Epithelial cell of prostate (primary cell): Measurements from ENCODE around the gene EPS8L3.
"Not testable (repeated sequence)": the region's sequence is repeated elsewhere in the genome, so short reads cannot be mapped to it uniquely, and the experiment has no call there.

Experiments
- DNase-seq: peaks from one replicate; pipeline ENCODE4 v3.0.0-alpha.2; 2011; ENCODE audit warnings: low read depth, low spot score
- H3K27ac ChIP-seq: fragments of 450-650 bp; 2 replicates; pipeline ENCODE4 v1.5.1; 2017; ENCODE audit warnings: mild to moderate bottlenecking

Gene EPS8L3

DNA sequence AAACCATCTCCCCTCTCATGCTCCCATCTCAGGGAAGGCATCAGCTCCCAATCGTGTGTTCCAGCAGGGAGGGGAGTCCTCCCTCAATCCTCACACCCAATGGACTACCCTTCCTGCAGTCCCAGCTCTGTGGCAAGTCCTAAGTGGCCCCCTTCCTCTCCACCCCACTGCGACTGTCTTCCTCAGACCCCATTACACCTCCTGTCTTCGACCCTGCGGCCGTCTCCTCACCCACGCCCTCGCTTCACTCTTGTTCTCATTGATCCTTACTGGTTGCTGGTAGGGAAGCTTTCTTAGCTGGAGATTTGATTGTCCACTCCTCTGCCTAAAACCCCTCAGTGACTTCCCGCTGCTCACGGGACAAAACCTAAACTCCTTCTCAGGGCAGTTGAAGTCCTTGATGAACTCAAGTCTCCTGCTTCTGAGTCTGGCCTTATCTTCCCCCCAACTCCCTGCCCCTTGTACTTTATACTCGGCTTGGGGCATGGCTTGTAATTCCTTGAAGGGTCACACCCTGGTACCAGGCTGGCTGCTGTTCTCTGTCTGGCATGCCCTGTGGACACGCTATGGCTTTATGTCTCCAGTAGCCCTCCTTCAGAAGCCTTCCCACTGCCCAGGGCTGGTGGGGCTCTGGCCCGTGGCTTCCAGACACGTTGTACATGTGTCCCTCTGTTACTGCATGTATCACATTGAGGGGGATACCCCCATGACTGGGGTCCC is 2.3 kb upstream of the EPS8L3 start:
- no peak overlapping the region for H3K27ac ChIP-seq
- no peak for DNase-seq

DNA sequence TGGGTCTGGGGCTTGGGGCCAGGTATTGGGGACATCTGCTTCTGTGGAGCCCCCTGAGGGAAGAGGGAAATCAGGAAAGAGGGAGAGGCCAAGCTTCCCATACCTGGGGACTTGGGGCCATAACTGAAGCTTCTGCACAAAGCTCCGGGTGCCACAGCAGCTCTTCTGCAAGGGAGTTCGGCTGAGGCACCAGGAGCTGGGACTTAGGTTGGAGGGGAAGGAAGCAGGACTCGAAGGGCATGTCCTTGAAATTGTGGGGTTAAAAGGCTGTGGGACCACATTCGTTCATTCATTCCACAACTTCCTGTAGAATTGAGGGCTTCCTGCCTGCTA is 1.7 kb upstream of the EPS8L3 start:
- H3K27ac ChIP-seq: no peak overlapping the region
- DNase-seq: no peak

DNA sequence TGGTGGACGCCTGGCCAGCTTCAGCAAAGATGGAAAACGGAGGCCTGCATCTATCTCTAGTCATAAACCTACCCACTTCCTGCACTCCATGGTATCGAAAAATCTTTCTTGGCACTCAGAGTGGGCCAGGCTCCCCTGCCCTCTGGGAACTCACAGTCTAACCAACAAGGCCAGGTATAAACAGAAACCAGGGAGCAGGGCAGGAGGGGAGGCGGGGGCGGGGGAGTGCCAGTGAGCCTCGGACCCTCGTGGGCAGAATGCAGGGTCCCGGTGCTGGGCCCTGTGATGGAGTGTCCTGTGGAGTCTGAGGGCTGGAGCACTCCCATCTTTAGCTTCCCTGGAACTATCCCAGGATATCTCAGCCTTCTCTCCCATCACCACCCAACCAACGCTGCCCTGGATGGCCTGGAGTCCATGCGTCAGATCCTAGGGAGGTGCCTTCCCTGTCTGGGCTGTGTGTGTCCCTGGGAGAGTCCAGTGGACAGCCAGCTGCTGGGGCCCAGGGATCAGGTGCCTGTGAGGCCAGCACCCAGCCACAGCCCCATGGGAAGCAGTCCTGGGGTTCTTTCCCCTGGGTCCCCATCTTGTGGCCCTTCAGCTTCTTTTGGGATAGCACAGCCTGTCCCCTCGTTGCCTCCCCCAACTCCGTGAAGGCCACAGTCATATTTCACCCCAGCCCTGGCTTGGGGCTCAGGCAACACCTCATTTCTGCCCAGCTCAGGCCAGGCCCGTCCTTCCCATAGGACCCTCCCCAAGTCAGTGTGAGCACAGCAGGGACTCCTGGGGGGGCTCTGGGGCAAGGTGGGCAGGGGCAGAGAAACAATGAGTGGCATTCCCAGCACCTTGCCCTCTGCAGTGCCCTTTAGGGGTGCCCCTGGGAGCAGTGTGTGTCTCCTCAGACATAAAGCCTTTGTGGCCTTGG is 1.1 kb upstream of the EPS8L3 start:
- H3K27ac ChIP-seq: no peak overlapping the region
- DNase-seq: no peak

DNA sequence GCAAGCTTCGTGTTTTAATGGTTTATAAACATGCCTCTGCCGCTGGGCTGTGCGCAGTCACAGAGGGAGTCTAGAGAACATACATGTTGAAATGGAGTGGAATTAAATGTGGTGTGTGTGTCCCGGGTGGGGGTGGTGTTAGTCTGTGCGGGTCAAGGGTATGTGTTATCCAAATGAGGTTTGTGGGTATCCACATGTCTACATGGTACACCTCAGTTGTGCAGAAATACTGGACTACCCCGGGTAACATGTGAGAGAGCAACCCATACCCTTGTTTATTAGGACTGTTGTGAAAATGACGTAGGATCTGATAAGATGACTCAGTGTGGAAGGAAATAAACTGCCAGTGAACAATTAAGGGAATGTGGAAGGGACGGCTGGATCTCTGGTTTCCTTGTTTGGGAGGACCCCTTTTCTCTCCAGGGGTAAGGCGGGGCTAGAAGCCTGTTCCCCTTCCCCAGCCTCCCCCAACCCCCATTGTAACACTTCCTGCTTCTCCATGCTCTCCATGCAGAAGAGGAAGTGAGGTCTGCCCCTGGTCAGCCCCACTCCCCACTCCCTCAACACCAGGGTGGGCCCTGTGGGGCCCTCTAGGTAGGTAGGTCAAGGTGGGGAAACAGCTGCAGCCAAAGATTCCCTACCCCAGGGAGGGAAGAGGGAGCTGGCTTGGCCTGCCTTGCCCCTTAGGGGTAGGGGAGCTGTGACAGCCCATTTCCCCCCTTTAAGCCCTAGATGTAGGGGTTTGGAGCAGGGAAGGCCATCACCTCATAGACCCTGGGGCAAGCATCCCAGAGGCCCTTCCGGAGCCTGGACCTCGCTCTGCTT is 690 bp downstream of the EPS8L3 start:
- no peak for DNase-seq
- H3K27ac ChIP-seq: no peak overlapping the region

DNA sequence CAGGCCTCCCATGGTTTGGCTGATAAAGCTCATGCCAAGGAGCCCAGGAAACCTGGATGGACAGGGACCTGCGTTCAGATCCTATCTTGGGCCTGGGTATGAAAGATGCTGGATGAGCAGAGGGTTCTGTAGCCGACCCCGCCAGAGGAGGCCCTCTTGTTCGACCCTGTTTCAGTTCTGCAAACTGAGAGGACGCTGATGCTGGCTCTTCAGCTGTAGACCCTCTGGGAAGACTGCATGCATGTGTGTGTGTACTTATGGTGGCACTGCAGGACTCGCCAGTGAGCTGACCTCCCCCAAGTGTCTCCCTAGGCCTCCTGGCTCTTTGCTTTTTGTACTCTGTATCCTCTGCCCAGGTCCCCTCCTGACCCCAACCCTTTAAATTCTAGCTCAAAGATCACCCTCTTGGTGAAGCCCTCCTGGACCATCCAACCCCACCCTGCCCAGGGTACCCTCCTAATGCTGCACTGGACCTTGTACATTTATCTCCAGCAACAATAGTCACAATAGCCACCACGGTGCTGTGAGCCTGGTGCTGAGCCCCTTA is 1.6 kb downstream of the EPS8L3 start:
- no peak for DNase-seq
- H3K27ac ChIP-seq: no peak overlapping the region

DNA sequence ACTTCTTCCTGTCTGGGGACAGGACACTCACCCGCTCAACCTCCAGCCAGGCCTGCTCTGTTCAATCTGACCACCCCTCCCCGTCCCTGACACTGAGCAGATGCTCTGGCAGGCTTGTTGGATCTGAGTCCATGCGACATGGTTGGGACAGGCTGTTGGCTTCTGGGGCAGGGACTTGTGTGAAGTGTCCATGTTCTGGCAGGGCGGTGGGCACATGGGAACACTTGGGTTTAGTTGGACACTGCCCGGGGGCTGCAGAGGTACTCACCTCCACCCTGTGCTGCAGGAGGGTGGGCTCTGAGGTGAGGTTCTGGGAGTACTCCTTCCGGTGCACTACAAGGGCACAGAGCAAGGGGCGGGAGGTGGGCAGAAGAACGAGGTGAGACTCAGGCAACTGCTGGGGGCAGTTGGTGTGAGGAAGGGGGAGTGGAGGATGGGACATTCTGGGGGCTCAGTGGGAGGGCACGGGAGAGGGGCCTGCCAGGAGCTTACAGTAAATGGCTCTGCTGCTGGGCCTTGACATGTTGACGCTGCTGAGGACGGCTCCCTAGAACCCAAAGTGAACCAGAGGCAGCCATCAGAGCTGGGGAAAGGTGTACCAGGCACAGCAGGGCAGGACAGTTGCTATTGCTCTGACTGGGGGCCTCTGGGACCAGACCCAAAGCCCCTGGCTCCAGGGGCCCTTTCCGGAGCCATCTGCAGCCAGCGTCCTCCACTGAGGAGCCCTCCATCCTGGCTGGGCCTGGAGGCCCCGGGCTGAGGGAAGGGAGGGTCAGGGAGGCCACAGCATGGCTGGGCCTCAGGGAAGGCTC is 2.3 kb downstream of the EPS8L3 start:
- DNase-seq: no peak
- no peak overlapping the region for H3K27ac ChIP-seq

DNA sequence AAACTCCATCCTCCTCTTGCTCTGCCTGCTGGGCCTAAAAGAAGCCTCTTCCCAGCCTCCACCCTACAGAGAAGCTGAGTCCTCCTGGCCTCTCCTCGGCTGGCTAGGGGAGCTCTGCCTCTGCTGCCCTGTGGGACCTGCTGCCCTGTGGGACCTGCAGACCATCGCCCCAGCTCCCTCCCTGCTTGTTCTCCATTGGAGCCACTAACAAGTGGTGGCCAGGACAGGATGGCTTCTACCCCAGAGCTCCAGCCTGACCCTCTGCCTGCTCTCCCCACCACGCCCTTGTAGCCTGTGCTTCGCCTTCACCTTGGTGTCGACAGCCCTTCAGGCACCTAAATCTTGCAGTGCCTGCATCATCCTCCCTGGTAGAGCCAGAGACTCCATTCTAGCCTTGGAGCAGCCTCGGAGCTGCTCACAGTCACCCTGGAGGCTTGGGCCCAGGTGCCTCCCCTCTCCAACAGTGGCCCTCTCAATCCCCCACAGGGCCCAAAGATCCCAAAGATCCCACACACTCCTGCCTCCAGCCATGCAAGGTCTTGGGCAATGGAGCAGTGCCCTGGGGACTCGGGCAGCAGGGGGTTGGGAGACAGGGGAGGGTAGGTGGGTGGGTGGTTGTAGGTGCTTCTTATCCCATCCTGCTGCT is 3.0 kb downstream of the EPS8L3 start:
- DNase-seq: no peak
- H3K27ac ChIP-seq: no peak overlapping the region

DNA sequence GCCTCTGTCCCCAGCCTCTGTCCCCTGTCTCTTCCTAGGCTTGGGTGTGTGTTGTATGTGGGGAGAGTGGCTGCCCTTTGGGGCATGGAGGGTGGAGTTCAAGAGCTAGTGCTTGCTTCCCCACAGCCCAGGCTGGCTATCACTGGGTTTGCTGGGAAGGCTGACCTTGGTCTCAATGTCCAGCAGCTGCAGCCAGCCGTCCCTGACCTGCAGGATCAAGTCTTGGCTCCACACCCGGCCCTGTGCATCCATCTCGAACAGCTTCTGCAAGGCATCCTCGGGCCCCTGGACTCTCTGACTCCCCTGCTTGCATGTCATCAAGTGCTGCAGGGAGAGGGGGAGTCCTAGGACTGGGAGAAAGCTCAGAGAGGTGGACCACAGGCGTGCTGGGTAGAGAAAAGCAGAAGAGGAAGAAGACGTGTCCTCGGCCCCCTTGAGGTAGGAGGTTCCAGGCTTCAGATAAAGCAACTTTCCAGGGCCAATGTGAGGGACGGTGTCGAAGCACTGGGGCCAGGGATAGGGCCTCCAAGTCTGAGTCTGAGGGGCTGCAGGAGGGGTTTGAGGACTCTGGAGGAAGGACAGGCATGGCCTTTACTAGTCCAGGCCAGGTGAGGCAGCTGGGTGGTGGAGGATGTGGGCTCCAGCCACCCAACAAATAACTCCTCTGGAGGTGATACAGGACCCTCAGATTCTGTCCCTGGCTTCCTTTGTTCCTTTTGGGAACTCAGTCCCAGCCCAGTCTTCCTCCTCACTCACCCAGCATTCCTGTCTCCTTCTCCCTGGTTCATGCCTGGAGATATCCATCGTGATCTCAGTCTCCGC is 4.0 kb downstream of the EPS8L3 start:
- no peak for DNase-seq
- H3K27ac ChIP-seq: no peak overlapping the region

DNA sequence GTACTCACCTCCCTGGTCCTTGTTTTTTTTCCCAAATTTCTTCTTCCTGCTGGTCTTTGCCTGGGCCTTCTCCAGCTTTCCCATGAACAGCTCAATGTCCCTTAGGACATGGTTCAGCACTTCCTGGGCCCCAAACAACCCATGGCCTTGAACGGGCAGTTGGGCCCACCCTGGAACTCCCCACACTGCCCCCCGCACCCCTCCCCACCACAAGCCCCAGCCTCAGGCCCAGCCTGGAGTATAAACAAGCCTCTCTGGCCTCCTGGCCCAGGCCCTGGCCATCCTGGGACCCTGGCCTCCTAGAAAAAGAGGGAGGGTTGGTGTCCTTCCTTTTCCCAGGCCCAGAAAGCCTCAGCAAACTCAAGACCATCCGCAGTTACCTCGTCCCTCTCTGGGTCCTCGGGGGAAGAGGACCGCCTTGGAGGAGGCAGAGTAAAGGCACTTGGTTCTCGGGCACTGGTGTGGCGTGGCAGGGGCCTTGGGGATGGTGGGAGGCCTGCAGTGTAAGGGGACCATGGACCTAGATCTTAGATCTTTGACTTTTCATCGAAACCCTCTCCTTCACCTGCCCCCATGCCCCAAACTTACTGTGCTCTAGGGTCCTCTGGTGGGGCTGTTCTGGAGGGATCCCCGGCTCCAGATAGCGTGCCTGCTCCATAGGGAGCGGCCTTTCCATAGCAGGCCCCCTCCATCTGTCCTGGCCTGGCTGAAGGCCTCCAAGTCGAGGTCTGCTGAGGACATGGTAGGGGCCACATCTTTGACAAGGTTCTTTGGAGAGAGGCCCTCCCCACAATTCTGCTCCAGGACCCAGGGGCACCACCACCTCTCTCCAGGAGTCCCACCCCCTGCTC is 5.6 kb downstream of the EPS8L3 start:
- no peak for DNase-seq

DNA sequence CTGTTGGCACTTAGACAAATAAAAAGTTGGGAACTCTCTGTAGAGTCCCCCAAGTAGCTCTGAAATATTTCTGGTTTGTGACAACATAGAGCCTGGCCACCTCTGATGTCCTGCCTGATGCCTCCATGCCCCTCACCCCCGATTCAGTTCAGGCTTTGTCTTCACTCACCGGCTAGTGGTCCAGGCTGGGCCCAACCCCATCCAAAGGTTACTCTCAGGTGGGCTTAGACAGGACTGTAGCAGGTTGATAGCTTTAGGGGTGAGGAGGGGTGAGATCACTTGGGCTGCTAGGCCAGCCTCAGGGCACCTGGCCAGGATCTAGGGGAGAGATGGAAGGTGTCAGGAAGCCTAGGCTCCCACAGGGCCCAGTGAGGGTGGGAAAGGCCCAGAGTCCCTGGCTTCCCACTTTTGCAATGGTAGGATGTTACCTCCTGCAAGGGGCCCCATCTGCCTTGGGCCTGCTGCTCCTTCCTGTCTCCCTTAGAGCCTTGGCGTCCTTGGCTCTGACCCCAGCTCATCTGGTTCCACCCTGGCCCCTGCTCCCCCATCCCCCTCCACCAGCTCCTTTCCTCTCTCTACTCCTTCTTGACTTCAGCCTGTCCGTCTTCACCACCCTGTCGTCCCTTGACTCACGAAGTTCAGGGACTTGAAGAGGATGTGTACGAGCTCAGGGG is 6.7 kb downstream of the EPS8L3 start:
- no peak for DNase-seq
- no peak overlapping the region for H3K27ac ChIP-seq

More for the DNA sequence above, 5.6 kb downstream of the EPS8L3 start:
- H3K27ac ChIP-seq: no peak overlapping the region

DNA sequence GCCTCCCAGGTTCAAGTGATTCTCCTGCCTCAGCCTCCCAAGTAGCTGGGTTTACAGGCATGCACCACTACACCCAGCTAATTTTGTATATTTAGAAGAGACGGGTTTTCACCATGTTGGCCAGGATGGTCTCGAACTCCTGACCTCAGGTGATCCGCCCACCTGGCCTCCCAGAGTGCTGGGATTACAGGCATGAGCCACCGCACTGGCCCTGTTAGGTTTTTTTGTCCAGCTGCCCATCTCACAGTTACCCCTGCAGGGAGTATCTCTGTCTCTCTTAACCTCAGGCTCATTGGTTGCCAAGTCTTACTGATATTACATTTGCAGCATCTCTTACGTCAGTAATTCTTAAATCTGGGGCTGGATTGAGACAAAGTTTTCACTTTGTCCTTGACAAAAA is 7.4 kb downstream of the EPS8L3 start:
- DNase-seq: not testable (repeated sequence)

DNA sequence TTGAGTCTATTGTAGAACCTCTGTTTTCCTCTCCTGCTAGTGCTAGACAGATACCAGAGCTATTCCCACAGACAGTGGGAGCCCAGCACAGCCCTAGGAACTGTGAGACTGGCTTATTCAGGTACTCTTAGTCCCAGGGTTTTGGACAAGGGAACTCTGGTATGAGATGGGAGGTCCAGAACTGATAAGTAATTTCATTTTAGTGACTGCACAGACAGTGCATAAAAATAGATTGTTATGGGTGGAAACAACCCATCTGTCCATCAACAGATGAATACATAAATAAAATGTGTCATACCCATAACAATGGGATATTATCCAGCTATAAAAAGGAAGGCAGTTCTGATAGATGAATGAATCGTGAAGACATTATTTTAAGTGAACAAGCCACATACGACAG is 9.0 kb downstream of the EPS8L3 start:
- no peak for DNase-seq
- no peak overlapping the region for H3K27ac ChIP-seq

More for the DNA sequence above, 7.4 kb downstream of the EPS8L3 start:
- H3K27ac ChIP-seq: not testable (repeated sequence)

DNA sequence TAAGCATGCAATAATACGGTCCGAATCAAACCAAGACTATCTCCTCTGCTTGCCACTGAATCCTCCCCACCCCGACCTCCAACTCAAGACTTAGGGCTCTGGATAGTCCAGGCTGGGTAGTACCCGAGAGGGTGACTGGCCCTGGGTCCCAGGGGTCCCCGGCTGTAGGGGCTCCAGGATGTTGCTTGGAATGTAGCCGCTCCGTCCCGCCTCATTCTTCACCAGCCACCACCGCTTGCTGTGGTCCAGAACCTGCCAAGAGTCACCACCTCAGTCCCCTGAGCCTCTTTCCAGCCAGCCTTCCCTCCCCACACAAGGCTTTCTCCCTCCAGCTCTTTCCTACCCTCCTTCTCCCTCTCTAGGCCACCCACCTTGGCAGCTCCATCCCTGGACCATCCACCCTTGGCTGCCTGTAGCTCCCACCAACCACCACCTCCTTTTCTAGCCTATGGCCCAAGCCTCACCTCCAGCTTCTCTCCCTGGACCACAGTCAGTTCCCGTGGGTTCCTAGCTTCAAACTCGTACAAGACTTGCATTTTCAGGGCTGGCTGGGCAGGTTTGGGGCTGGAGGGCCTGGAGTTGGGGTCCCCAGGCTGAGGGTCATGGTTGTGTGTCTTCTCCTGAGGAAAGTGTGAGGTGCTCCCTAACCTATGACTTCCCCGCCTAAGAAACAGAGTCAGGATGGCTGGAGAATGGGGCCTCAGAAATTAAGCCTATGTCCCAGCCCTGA is 12.0 kb downstream of the EPS8L3 start:
- H3K27ac ChIP-seq: no peak overlapping the region
- DNase-seq: no peak

DNA sequence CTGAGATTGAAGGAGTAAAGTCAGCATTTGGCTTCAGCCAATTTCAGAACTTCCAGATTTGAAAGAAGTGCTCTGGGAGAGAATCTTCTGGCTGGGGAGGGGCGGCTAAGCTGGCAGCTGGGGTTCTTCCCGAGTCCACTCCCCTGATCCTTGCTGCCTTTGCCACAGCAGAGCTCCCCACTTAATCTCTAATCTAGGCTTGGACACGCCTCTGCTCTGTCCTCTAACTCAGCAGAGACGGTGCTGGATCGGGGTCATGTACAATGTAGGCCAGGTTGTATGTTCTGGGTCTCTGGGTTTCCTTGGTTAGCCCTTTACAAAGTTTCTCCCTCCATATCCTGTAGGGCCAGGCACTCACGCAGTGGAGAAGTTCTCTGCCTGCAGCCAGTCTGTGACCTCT is 12.8 kb downstream of the EPS8L3 start:
- DNase-seq: no peak
- H3K27ac ChIP-seq: no peak overlapping the region

DNA sequence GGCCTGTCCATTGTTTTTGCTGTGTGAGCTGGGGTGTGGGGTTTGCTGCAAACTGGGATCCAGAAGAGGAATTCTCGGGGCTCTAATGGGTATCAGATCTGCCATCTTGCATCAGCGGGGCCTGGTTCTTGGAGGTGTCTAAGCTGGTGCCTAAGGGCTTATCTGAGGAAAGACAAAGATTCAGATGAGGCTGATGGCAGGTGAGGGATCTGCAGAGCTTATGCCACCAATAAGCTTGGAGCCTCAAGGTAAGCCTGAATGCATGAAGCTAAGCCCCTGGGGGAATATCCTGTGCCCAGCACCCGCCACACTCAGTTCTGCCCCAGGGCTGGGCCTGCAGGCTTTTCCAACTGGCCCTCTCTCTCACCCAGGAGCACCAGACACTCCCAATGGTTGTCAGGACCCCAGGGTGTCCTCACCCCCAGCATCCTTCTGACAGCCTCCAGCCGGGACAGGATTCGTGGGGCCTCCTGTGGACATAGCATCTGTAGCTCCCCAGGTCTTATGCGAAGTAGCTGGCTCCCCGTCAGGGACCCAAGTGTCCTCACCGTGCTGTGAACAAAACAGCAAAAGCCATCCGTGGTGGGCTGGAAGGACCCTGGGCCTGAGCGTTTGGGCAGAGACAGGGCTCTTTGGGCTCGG is 13.4 kb downstream of the EPS8L3 start:
- DNase-seq: no peak
- no peak overlapping the region for H3K27ac ChIP-seq

DNA sequence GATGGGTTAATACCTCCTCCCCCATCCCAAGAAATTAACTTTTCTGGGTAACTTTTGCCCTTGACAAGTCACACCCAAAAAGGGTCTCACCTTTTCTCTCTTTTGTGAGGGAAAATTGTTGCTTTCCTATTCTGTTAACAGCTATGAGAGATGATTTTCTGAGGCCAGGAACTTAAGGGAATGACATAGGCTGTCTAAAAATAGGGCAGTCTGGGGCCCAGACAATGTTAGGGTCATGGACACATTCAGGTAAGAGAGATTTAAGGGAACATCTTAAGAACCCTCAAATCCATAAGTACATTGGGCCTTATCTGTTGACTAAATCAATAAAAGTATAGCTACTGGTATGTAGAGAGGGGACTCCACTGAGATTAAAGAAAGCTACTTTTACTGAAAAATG is 14.5 kb downstream of the EPS8L3 start:
- H3K27ac ChIP-seq: no peak overlapping the region
- DNase-seq: no peak
